IMR-90 (cell line): ENCODE data around the gene MICOS13. TPM values are rescaled to one million over a fixed set of nuclear protein-coding genes. Genes with fewer than 3 reads are reported as not detected.

ENCODE experiments used
- ATAC-seq: fragments of 200-7000 bp; cut with Tn5 transposase; 2 replicates; pipeline ENCODE4 v1.9.1; 2020; ENCODE audit warnings: low read depth, mild to moderate bottlenecking, moderate library complexity
- BruUV-seq: library from RNA; stranded (reverse); fragments of 400-500 nt; replicated peaks from 2 replicates; lab custom pipeline; 2021; lab: Mats Ljungman, UMichigan
- CTCF ChIA-PET: fragments of 300-600 bp; formaldehyde crosslinking; extraction: SDS; loops from one replicate; lab custom pipeline; 2021; ENCODE audit warnings: antibody characterized with exemption; lab: Yijun Ruan, JAX
- POLR2A ChIA-PET: fragments of 300-600 bp; sonication (Branson Sonifier 250); formaldehyde crosslinking; loops from one replicate; lab custom pipeline; 2022; ENCODE audit warnings: antibody characterized with exemption; ENCODE audit not compliant: unreplicated experiment; lab: Charles Lee
- DNase-seq: peaks from one replicate; pipeline ENCODE4 v3.0.0; 2013
- H2AFZ ChIP-seq: replicated peaks from 2 replicates; pipeline ENCODE3; 2013; ENCODE audit warnings: low read length, mild to moderate bottlenecking; ENCODE audit not compliant: poor library complexity
- H2AK5ac ChIP-seq: 2 replicates; pipeline ENCODE4 v1.6.1; 2013; ENCODE audit warnings: low read depth, low read length, inconsistent platforms
- H2AK9ac ChIP-seq: replicated peaks from 2 replicates; pipeline ENCODE3; 2013; ENCODE audit warnings: mild to moderate bottlenecking, low read depth, low read length, moderate library complexity; ENCODE audit not compliant: poor library complexity
- H2BK120ac ChIP-seq: 2 replicates; pipeline ENCODE4 v1.6.1; 2013; ENCODE audit warnings: low read depth, low read length, inconsistent platforms
- H2BK15ac ChIP-seq: 3 replicates; pipeline ENCODE4 v1.6.1; 2013; ENCODE audit warnings: low read depth, low read length, inconsistent platforms
- H2BK20ac ChIP-seq: 2 replicates; pipeline ENCODE4 v1.6.1; 2013; ENCODE audit warnings: low read depth, mild to moderate bottlenecking, inconsistent platforms, low read length, moderate library complexity
- H2BK5ac ChIP-seq: 2 replicates; pipeline ENCODE4 v1.6.1; 2013; ENCODE audit warnings: mild to moderate bottlenecking, low read depth, low read length, inconsistent platforms; ENCODE audit not compliant: poor library complexity, severe bottlenecking
- H3K14ac ChIP-seq: replicated peaks from 2 replicates; pipeline ENCODE4 v1.6.1; 2013; ENCODE audit warnings: low read depth, low read length, inconsistent platforms
- H3K18ac ChIP-seq: 2 replicates; pipeline ENCODE4 v1.6.1; 2013; ENCODE audit warnings: low read depth, low read length, control low read depth
- H3K23ac ChIP-seq: 2 replicates; pipeline ENCODE4 v1.6.1; 2013; ENCODE audit warnings: low read depth, low read length, inconsistent platforms
- H3K27ac ChIP-seq: 2 replicates; pipeline ENCODE4 v1.5.1; 2013; ENCODE audit warnings: mild to moderate bottlenecking, control low read depth, low read length; ENCODE audit not compliant: insufficient read depth
- H3K27me3 ChIP-seq: 2 replicates; pipeline ENCODE4 v1.6.1; 2013; ENCODE audit warnings: low read length; ENCODE audit not compliant: control insufficient read depth, insufficient read depth
- H3K36me3 ChIP-seq: 2 replicates; pipeline ENCODE4 v1.6.1; 2013; ENCODE audit warnings: low read length, mixed read lengths; ENCODE audit not compliant: control insufficient read depth, insufficient read depth
- H3K4ac ChIP-seq: 2 replicates; pipeline ENCODE4 v1.6.1; 2013; ENCODE audit warnings: low read depth, low read length, inconsistent platforms
- H3K4me1 ChIP-seq: 2 replicates; pipeline ENCODE4 v1.6.1; 2013; ENCODE audit warnings: low read length, mixed read lengths; ENCODE audit not compliant: control insufficient read depth, insufficient read depth
- H3K4me2 ChIP-seq: 2 replicates; pipeline ENCODE4 v1.6.1; 2013; ENCODE audit warnings: low read depth, mild to moderate bottlenecking, control low read depth, low read length, moderate library complexity
- H3K4me3 ChIP-seq: 2 replicates; pipeline ENCODE4 v1.5.1; 2013; ENCODE audit warnings: low read depth, mild to moderate bottlenecking, control low read depth, low read length, moderate library complexity; ENCODE audit not compliant: insufficient read depth
- H3K56ac ChIP-seq: 2 replicates; pipeline ENCODE4 v1.6.1; 2013; ENCODE audit warnings: low read length, inconsistent platforms; ENCODE audit not compliant: insufficient read depth; ENCODE audit errors: extremely low read depth
- H3K79me1 ChIP-seq, 2 experiments: 2 replicates each; pipeline ENCODE4 v1.6.1; 2013; ENCODE audit warnings: low read length in 2 of 2, inconsistent platforms in 1 of 2, low read depth in 1 of 2
- H3K9ac ChIP-seq: 2 replicates; pipeline ENCODE4 v1.6.1; 2013; ENCODE audit warnings: low read depth, low read length, control low read depth
- H3K9me1 ChIP-seq: 2 replicates; pipeline ENCODE4 v1.6.1; 2013; ENCODE audit warnings: low read length, inconsistent platforms; ENCODE audit not compliant: insufficient read depth
- H3K9me3 ChIP-seq: 2 replicates; pipeline ENCODE4 v1.6.1; 2013; ENCODE audit warnings: low read length; ENCODE audit not compliant: control insufficient read depth, insufficient read depth
- H4K20me1 ChIP-seq: 2 replicates; pipeline ENCODE4 v1.6.1; 2013; ENCODE audit warnings: low read length, inconsistent platforms; ENCODE audit not compliant: insufficient read depth
- H4K5ac ChIP-seq: 2 replicates; pipeline ENCODE4 v1.6.1; 2013; ENCODE audit warnings: mild to moderate bottlenecking, low read depth, low read length, control low read depth
- H4K8ac ChIP-seq, 2 experiments: 2 replicates each; pipeline ENCODE4 v1.6.1; 2013; ENCODE audit warnings: low read depth in 2 of 2, low read length in 2 of 2, control low read depth in 1 of 2, inconsistent platforms in 1 of 2
- H4K91ac ChIP-seq: 2 replicates; pipeline ENCODE4 v1.6.1; 2013; ENCODE audit warnings: low read depth, low read length, inconsistent platforms; ENCODE audit not compliant: insufficient read depth
- BHLHE40 ChIP-seq: fragments of 150-350 bp; IDR thresholded peaks from 2 replicates; pipeline ENCODE4 v1.6.1; 2016; ENCODE audit warnings: mild to moderate bottlenecking, low read depth, low read length
- CEBPB ChIP-seq: IDR thresholded peaks from 2 replicates; pipeline ENCODE4 v1.6.1; 2012; ENCODE audit warnings: low read depth, low read length, improper control_type of control experiment
- CHD1 ChIP-seq: IDR thresholded peaks from 2 replicates; pipeline ENCODE4 v1.6.1; 2012; ENCODE audit warnings: low read depth, low read length, improper control_type of control experiment
- CTCF ChIP-seq: conservative IDR thresholded peaks from 2 replicates; pipeline ENCODE4 v1.5.1; 2012; ENCODE audit warnings: mild to moderate bottlenecking, low read depth, low read length, improper control_type of control experiment
- ELK1 ChIP-seq: fragments of 150-350 bp; IDR thresholded peaks from 2 replicates; pipeline ENCODE4 v1.6.1; 2016; ENCODE audit warnings: low read depth, mild to moderate bottlenecking, low read length, moderate library complexity, borderline replicate concordance
- FOS ChIP-seq: fragments of 150-350 bp; IDR thresholded peaks from 2 replicates; pipeline ENCODE4 v1.6.1; 2016; ENCODE audit warnings: low read depth, low read length
- MAFK ChIP-seq: IDR thresholded peaks from 2 replicates; pipeline ENCODE4 v1.6.1; 2012; ENCODE audit warnings: low read depth, low read length, improper control_type of control experiment
- MXI1 ChIP-seq: IDR thresholded peaks from 2 replicates; pipeline ENCODE4 v1.6.1; 2012; ENCODE audit warnings: low read depth, mild to moderate bottlenecking, low read length, moderate library complexity, borderline replicate concordance
- NFE2L2 ChIP-seq: fragments of 150-350 bp; IDR thresholded peaks from 2 replicates; pipeline ENCODE4 v1.6.1; 2016; ENCODE audit warnings: low read depth, mild to moderate bottlenecking, low read length
- POLR2A ChIP-seq: IDR thresholded peaks from 2 replicates; pipeline ENCODE4 v1.6.1; 2012; ENCODE audit warnings: mild to moderate bottlenecking, low read depth, low read length
- RCOR1 ChIP-seq: IDR thresholded peaks from 2 replicates; pipeline ENCODE4 v1.6.1; 2012; ENCODE audit warnings: mild to moderate bottlenecking, low read length, improper control_type of control experiment; ENCODE audit not compliant: insufficient replicate concordance
- SMC3 ChIP-seq: fragments of 150-350 bp; IDR thresholded peaks from 2 replicates; pipeline ENCODE4 v1.6.1; 2016; ENCODE audit warnings: low read depth, mild to moderate bottlenecking, antibody characterized with exemption, low read length, moderate library complexity
- WGBS, 2 experiments: methylation state at CpG; one replicate each; pipeline versions ENCODE4 v1.1.5 to v1.1.7; 2013; ENCODE audit warnings: missing lambda C conversion rate in 2 of 2; ENCODE audit not compliant: insufficient read length in 1 of 2; ENCODE audit errors: extremely low coverage in 2 of 2; 5-methylcytosine and 5-hydroxymethylcytosine counted together
- dilution Hi-C: fragments of 300-500 bp; cut with HindIII; formaldehyde crosslinking; loops from one replicate; pipeline ENCODE4 v1.14.3; 2018; ENCODE audit warnings: low sequenced_read_pairs; ENCODE audit not compliant: unreplicated experiment
- in situ Hi-C: fragments of 300-500 bp; cut with MboI; formaldehyde crosslinking; loops from 3 replicates; pipeline ENCODE4 v1.14.3; 2019; ENCODE audit warnings: low sequenced_read_pairs, inconsistent platforms, mixed read lengths
- intact Hi-C: fragments of 100-400 bp; cut with micrococcal nuclease; formaldehyde crosslinking; loops from 2 replicates; pipeline ENCODE4 v1.10.0; 2022
- polyA plus RNA-seq, 3 experiments: library from polyadenylated mRNA; depleted of rRNA; stranded (reverse); fragments of >200 nt; gene quantifications; 2 replicates each; pipeline ENCODE4 v1.2.3, GENCODE V29; 2012; ENCODE audit warnings: low replicate concordance in 1 of 3
- total RNA-seq: library from RNA; depleted of rRNA; stranded (reverse); fragments of >200 nt; gene quantifications from 2 replicates; pipeline ENCODE4 v1.2.3, GENCODE V29; 2012
- TF ChIP-seq, protein P1 (sequence below): fragments of 150-350 bp; IDR thresholded peaks from 2 replicates; pipeline ENCODE4 v1.6.1; 2017; ENCODE audit warnings: mild to moderate bottlenecking, antibody characterized with exemption, low read length, low read depth

The MICOS13 gene
- total and polyA plus RNA-seq, 2 of the 4 experiments (the other 2 are of a cell fraction) = 14.5 to 48.9 TPM

- Histone ChIP-seq H2BK5ac (peak within 1 kb of the TSS; percentile 82), H4K8ac (peak within 1 kb of the TSS; percentile 71 to 98), H2AFZ (peak within 1 kb of the TSS; percentile 100), H3K4me3 (peak within 1 kb of the TSS; percentile 49), H3K4ac (peak within 1 kb of the TSS; percentile 93), H3K27me3 (no peaks in the 10 kb centered on the region), H3K23ac (peak within 1 kb of the TSS; percentile 89), H3K27ac (peak within 1 kb of the TSS; percentile 81), H2BK20ac (peak within 1 kb of the TSS; percentile 64), H3K18ac (peak within 1 kb of the TSS; percentile 40), H3K4me1 (peaks cover 4% of the 10 kb centered on the region), H4K5ac (peak within 1 kb of the TSS; percentile 69), H3K14ac (peak within 1 kb of the TSS; percentile 93), H3K9me3 (no peaks in the 10 kb centered on the region), H2BK15ac (peak within 1 kb of the TSS; percentile 86; the same call in 1 of the 3 replicates), H3K56ac (peak within 1 kb of the TSS; percentile 87), H3K4me2 (peak within 1 kb of the TSS; percentile 94), H3K9ac (peak within 1 kb of the TSS; percentile 89), H2BK120ac (peak within 1 kb of the TSS; percentile 71), H4K91ac (peak within 1 kb of the TSS; percentile 98), H4K20me1 (peaks cover 30% of the 10 kb centered on the region), H3K9me1 (peaks cover 9% of the 10 kb centered on the region), H3K79me1 (peaks cover 0 to 21% of the 10 kb centered on the region in 2 experiments; a peak in 2 of 4 replicates), H2AK9ac (peak within 1 kb of the TSS; percentile 94), H3K36me3 (peaks cover 6% of the 10 kb centered on the region), H2AK5ac (peak within 1 kb of the TSS; percentile 78)
- dilution Hi-C loops = no loop called here
- peak; percentile 99 for DNase-seq
- in situ Hi-C loops = no loop called here
- no TSS peak for BruUV-seq
- ATAC-seq = peak; percentile 91
- POLR2A ChIA-PET = interaction anchor here (1.0 kb wide), 1 partner anchor 34 kb away, joined by 5 read pairs; no protein-coding TSS in a partner anchor
- intact Hi-C loops = no loop called here
- WGBS, 2 experiments = 0% methylated on average over 54 of the region's 90 CpGs; no CpG with 5 or more reads in 1 of the 2 experiments
- CTCF ChIA-PET = interaction anchor here (0.6 to 0.9 kb wide), 3 partner anchors 8 to 1780 kb away, joined by 3 to 7 read pairs (median 3); no protein-coding TSS in a partner anchor
- TF ChIP-seq, protein P1, sequence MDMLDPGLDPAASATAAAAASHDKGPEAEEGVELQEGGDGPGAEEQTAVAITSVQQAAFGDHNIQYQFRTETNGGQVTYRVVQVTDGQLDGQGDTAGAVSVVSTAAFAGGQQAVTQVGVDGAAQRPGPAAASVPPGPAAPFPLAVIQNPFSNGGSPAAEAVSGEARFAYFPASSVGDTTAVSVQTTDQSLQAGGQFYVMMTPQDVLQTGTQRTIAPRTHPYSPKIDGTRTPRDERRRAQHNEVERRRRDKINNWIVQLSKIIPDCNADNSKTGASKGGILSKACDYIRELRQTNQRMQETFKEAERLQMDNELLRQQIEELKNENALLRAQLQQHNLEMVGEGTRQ = peak; percentile 98
- TF ChIP-seq ELK1 = 0 out of 2 replicates have a peak, but pooled peaks have one; percentile 14
- TF ChIP-seq FOS = peak; percentile 32; the same call in 1 of the 2 replicates
- peak; percentile 47 for TF ChIP-seq SMC3
- peak; percentile 99 for TF ChIP-seq BHLHE40
- TF ChIP-seq NFE2L2 = no peak
- no peak for TF ChIP-seq MAFK
- TF ChIP-seq POLR2A = peak; percentile 96
- TF ChIP-seq CHD1 = peak; percentile 63; the same call in 1 of the 2 replicates
- TF ChIP-seq RCOR1 = no peak
- peak; percentile 97 for TF ChIP-seq CTCF
- 0 out of 2 replicates have a peak, but pooled peaks have one; percentile 22 for TF ChIP-seq CEBPB
- peak; percentile 98 for TF ChIP-seq MXI1
Observed at GRCh38 chr19:5719961-5720790, 39.9 kb upstream of the MICOS13 start, which contains the start of the genes CATSPERD and LONP1. Gene CATSPERD (plus strand): TSS chr19:5720637. CDS start chr19:5720738, 101 bp downstream. Gene LONP1 (minus strand): TSS chr19:5720146. CDS start chr19:5720132, 14 bp downstream.
